HL-60/S4 (cell line): ENCODE data around the gene ANTXRL.
"Not testable (repeated sequence)": the region's sequence is repeated elsewhere in the genome, so short reads cannot be mapped to it uniquely, and the experiment has no call there.

Experiments used
- in situ Hi-C: fragments of 300-500 bp; cut with MboI; formaldehyde crosslinking; loops from 2 replicates; pipeline ENCODE4 v1.14.3; 2022; ENCODE audit warnings: low sequenced_read_pairs

Gene ANTXRL

DNA sequence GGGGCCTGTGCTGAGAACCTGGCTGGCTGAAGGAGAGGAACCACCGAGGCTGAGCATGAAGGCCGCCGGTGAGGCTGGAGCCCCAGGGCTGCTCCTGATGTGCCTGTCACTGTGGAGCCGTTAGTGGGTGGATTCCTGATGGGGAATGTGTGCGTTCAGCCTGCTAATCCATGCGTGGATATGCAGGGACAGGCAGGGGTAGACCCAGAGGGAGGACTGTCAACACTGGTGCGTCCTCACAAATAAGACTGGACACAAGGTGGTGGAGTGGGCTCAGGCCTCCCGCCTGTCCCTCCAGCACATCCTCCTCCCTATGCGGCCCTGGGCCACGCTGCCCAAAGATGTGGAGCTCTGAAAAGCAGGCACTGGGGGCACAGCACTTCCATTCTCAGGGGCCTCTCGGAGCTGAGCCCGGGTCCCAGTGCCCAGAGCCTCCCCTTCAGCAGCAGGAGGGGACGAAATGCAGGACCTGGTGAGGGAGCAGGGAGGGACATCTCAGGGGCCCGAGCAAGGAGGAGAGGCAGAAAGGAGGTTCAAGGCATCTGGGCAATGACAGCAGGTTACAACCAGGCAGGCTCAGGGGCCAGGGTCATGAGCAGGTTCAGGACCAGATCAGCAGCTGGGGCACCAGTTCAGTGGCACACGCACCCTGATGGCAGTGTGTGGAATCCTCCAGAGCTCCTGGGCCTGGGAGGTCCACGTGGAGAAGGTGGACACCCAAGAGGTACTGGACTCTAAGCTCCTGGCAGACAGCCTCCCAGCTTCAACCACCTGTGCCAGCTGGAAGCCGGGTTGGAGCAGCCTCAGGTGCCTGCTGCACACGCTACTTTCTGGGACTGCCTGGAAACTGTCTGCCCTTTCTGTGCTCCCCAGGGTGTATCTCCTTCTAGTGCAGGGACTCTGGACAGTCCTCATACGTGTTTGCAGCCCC, 33.5 kb upstream of the ANTXRL start:
- in situ Hi-C loops = no loop called here

DNA sequence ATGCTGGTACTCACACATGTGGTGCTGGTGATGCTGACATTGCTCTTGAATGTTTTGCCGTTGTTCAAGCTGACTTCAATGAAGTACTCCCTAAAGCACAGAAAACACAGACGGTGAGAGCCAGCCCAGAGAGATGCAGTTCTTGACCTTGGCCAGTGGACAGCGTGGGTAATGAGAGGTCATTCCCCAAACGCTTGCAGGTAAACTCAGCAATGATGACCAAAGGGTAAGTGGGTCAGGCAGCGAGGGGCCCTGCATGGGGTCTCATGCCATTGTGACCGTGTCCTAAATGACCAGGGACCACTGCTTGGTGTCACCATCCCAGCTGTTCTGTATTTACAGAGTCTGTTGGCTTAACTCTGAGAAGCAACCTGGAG, 32.8 kb upstream of the ANTXRL start:
- in situ Hi-C loops = no loop called here

DNA sequence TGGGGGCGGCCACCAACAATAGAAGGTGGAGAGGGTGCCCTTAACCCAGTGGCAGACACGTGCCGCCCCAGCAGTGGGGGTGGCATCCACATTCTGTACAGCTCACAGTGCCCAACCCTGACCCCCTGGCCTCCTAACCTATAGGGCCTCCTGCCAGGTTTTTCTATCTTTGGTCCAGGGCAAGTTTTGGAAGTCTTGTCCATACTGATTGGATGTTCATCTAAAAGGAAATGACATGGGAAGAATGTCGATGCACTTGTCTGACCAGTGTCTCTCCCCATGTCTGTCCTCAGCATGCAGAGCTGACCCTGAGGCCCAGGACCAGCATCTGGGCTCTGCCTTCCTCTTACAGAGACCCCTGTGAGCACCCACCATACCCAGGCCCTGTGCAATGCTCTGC, 32.3 kb upstream of the ANTXRL start:
- in situ Hi-C loops = no loop called here

GRCh38 chr10:46255210-46255609, 31.6 kb upstream of the ANTXRL start:
- in situ Hi-C loops = not testable (repeated sequence)

DNA sequence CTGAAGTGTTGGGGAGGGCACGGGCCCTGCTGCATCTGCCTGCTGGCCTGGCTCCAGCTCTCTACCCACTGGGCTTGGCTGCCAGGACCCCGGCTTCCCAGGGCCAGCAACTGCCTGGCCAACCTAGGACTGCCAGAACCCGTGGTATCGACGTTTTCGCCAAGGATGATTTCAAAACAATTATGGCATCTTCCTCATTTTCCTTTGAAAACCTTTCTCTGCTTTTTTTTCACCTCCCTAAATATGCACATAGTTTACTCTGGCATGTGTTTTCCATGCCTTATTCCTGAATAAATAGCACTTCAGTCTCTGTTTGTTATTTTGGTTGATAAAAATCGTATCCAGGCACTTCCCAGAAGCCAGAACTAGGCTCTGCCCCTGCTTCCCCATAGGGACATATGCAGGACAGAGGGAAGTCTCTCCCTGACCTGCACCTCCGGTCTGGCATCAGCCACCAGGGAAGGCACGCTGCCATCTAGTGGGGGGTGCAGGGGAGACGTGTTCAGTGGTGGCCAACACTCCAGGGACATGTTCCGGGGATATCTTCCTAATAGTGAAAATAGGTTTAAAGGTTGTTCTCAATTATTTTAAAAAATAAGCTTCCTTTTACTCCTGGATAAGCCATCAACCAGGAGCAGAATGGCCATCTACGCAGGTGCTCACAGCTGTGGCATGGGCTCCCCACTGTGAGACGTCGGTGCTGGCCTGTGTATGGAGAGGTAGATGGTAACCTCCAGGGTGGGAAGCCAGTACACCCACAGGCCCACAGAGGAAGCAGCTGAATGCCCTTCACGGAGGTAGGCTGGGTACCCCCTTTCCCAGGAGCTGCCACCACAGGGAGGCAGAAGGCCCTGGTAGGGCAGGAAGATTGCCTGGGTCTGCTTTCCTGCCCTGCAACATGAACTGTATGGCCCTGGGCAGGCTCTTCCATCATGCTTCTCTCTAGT, 30.7 kb upstream of the ANTXRL start:
- in situ Hi-C loops = no loop called here

GRCh38 chr10:46257099-46257498, 29.7 kb upstream of the ANTXRL start:
- in situ Hi-C loops = no loop called here

GRCh38 chr10:46262906-46263560, 23.8 kb upstream of the ANTXRL start:
- in situ Hi-C loops = not testable (repeated sequence)

GRCh38 chr10:46263831-46264268, 22.9 kb upstream of the ANTXRL start:
- in situ Hi-C loops = no loop called here

- in situ Hi-C loops = no loop called here
These were observed 22.5 kb upstream of the ANTXRL start for GRCh38 chr10:46264336-46264735.

DNA sequence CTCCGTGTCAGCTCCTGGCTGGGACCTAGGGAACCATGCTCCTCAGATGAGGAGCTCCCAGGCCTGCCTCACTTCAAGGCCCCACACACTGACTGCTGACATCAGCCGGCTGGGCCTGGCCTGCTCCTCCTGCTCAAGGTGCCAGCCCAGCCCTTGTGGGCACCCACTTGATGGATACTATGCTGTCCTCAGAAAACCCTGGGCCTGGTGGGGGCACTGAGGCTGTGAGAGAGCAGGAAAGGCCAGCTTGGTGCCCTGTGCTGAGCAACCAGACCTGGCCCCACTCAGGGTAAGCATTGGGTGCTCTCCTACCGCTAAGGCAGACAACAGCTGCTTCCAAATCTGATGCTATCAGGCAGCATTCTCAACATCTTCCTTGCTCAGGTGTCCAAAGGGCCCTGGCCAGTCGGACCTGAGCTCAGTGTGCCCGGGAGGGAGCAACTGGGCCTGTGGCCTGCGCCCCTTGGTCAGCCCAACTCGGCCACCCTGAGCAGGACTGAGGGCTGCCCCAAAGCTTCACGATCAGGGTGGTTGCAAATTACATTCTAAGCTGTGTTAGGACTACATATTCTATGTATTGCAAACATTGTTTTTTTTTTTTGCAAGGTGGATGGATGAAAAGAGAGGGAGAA, 21.9 kb upstream of the ANTXRL start:
- in situ Hi-C loops = no loop called here

DNA sequence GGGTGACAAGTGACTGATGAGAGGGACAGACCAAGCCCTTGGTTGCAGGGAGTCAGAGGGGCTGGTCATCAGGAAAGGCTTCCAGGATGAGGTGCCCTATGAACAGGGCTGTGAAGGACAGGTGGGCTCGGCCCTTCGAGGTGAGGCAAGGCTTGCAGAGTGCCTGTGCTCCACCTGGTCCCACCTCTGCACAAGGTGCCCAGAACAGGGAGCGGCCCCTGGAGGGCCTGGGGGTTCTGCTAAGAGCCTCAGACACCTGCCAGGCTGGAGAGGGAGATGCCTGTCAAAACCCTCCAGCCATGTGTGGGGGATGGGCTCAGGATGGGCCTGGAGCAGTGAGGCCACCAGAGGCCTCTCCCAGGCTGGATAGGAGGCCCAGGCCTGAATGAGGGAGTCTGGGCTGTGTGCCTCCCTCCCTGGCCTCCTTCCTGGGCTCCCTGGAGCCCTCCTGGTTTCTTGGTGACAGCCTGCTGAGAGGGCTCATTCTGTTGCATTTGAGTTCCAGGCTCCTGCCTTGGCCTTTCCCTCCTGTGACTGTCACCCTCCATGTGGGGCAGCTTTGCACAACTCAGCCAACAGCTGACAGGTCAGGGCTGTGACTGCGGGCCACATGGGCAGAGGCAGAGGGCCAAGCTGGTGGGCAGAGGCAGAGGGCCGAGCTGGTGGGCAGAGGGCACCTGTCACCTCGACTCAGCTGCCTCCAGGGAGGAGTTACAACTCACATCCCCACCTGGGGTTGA, 21.1 kb upstream of the ANTXRL start:
- in situ Hi-C loops = not testable (repeated sequence)

GRCh38 chr10:46266306-46266985, 20.4 kb upstream of the ANTXRL start:
- in situ Hi-C loops = no loop called here

DNA sequence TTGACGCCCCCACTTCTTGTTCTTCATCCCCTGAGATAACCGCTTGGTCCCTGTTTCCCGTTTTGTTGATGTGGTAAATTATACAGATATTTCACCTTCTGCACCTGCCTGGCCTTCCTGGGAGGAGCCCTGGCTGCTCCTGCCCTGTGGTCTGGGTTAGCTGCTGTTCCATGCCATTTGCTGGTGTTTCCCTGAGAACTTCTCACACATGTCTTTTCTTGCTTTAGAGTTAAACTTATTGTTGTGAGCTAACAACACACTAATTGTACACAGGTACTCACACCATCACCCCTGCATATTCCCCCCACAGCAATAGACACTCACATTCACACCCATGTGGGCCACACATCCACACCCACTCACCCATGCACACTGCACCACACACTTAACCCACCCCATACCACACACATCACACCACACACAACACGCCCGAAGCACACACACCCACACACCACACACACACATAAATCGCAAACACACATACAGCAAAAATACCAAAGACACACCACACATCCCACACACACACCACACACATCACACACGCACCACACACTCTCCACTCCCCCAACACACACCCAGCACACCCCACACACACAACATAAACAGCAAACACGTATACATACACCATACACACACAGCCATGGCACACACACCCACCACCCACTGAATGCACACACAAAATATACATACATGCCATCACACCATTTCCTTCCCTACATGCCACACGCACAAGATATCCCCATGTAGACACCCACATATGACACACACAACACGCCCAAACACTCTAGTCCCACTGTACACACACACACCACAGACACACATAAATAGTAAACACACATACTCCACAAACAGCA, 19.4 kb upstream of the ANTXRL start:
- in situ Hi-C loops = no loop called here

- in situ Hi-C loops = no loop called here
These were observed 18.5 kb upstream of the ANTXRL start for GRCh38 chr10:46268076-46268881.

DNA sequence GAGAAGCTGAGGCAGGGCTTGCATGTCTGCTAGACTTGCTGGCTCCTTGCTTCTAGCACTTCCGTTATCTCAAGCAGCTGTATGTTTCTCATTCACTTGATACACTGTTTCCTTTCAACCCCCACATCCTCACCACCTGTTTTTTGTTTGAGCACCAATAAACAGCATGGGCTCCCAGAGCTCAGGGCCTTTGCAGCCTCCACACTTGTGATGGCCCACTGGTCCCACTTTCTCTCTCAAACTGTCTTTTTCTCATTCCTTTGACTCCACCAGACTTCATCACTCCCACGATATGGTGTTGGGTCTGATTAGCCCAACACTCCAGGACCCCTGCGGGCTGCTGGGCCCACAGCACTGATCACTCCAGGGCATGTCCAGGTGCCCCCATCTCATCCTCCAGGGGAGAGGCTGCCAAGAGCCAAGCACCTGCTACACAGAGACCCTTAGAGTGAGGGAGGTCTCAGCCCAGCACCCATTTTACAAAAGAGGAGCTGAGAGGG, 17.2 kb upstream of the ANTXRL start:
- in situ Hi-C loops = not testable (repeated sequence)

GRCh38 chr10:46270086-46270811, 16.5 kb upstream of the ANTXRL start:
- in situ Hi-C loops = no loop called here
